ENCODE results near the gene SMYD3.

DNA sequence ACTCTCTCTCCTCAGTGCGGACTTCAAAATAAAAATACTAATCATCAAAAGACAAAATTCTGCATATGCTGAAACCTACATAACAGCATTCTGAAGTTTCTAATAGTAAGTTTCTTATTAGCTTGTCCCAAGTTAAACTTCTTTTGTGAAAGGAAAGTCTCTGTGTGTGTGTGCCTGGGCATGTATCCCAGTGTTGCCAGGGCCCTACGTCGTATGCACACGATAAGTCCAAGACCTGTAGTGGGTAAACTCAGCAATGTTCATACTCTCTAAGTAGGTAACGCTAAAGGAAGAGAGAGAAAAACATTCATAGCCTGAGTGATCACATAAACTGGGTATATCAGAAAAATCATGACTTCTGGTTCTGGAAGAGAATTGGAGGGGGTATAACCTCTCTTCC is 465.7 kb downstream of the SMYD3 start:
- TF ChIP-seq, protein P1, sequence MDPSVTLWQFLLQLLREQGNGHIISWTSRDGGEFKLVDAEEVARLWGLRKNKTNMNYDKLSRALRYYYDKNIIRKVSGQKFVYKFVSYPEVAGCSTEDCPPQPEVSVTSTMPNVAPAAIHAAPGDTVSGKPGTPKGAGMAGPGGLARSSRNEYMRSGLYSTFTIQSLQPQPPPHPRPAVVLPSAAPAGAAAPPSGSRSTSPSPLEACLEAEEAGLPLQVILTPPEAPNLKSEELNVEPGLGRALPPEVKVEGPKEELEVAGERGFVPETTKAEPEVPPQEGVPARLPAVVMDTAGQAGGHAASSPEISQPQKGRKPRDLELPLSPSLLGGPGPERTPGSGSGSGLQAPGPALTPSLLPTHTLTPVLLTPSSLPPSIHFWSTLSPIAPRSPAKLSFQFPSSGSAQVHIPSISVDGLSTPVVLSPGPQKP (IDR thresholded peaks at IDR 0.05; ENCODE audit: borderline replicate concordance, low read depth, low read length): no peak
- TF ChIP-seq, protein P2, sequence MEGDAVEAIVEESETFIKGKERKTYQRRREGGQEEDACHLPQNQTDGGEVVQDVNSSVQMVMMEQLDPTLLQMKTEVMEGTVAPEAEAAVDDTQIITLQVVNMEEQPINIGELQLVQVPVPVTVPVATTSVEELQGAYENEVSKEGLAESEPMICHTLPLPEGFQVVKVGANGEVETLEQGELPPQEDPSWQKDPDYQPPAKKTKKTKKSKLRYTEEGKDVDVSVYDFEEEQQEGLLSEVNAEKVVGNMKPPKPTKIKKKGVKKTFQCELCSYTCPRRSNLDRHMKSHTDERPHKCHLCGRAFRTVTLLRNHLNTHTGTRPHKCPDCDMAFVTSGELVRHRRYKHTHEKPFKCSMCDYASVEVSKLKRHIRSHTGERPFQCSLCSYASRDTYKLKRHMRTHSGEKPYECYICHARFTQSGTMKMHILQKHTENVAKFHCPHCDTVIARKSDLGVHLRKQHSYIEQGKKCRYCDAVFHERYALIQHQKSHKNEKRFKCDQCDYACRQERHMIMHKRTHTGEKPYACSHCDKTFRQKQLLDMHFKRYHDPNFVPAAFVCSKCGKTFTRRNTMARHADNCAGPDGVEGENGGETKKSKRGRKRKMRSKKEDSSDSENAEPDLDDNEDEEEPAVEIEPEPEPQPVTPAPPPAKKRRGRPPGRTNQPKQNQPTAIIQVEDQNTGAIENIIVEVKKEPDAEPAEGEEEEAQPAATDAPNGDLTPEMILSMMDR (conservative IDR thresholded peaks at IDR 0.05; ENCODE audit: low read depth, low read length): no peak
- no peak for TF ChIP-seq RAD21 (IDR thresholded peaks at IDR 0.05; ENCODE audit: low read length)
- TF ChIP-seq POLR2A (IDR thresholded peaks at IDR 0.05; ENCODE audit: low read depth, low read length): no peak
- no peak for TF ChIP-seq SMC3 (IDR thresholded peaks at IDR 0.05; ENCODE audit: low read depth, low read length)
